Spleen (tissue), 7 donors: ENCODE measurements around the gene RAB4A.
A peak's percentile ranks its signal among the peaks of the same experiment; 100 is the strongest.

ENCODE experiments used
- POLR2A ChIP-seq, 3 donors: fragments of 450-650 bp; IDR thresholded peaks; one replicate each; pipeline ENCODE4 v1.5.1; 2017; ENCODE audit warnings: antibody characterized with exemption in 3 of 3, mild to moderate bottlenecking in 1 of 3
- POLR2AphosphoS5 ChIP-seq, 3 donors: sonication (generic); formaldehyde crosslinking; IDR thresholded peaks; one replicate each; pipeline ENCODE4 v1.5.1; 2017; ENCODE audit warnings: antibody characterized with exemption in 3 of 3
- TF ChIP-seq, protein P1 (sequence below), 11 experiments: fragments of 200-600 bp in 7 of 11; fragments of 450-650 bp in 4 of 11; sonication (generic) in 4 of 11; IDR thresholded peaks in 8 of 11; conservative IDR thresholded peaks in 3 of 11; 1 replicate in 7 of 11; 2 replicates in 4 of 11; pipeline versions ENCODE4 v1.4.0 to v1.8.0; 2016 to 2021; ENCODE audit warnings: antibody characterized with exemption in 11 of 11, inconsistent platforms in 4 of 11, mild to moderate bottlenecking in 1 of 11
- donor health status: DM: no; HTN: no; CAD: no; lungs with moderate emphysema.
- donor health status: DM: no; HTN: no; CAD: no.
- donor health status: DM: no; HTN: no; CAD: no.

- TF ChIP-seq, protein P1, sequence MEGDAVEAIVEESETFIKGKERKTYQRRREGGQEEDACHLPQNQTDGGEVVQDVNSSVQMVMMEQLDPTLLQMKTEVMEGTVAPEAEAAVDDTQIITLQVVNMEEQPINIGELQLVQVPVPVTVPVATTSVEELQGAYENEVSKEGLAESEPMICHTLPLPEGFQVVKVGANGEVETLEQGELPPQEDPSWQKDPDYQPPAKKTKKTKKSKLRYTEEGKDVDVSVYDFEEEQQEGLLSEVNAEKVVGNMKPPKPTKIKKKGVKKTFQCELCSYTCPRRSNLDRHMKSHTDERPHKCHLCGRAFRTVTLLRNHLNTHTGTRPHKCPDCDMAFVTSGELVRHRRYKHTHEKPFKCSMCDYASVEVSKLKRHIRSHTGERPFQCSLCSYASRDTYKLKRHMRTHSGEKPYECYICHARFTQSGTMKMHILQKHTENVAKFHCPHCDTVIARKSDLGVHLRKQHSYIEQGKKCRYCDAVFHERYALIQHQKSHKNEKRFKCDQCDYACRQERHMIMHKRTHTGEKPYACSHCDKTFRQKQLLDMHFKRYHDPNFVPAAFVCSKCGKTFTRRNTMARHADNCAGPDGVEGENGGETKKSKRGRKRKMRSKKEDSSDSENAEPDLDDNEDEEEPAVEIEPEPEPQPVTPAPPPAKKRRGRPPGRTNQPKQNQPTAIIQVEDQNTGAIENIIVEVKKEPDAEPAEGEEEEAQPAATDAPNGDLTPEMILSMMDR (IDR thresholded peaks at IDR 0.05 in 8 of 11, conservative IDR thresholded peaks at IDR 0.05 in 3 of 11): peak; percentile 70 to 92 (median 85)
- TF ChIP-seq POLR2AphosphoS5 (IDR thresholded peaks at IDR 0.05) (no peak), POLR2A (IDR thresholded peaks at IDR 0.05) (no peak)
These were observed 12.7 kb upstream of the RAB4A start for GRCh38 chr1:229258031-229258756.
